ENCODE results near the gene KPNA5. TPM values are rescaled to one million over a fixed set of nuclear protein-coding genes. Genes with fewer than 3 reads are reported as not detected.

The KPNA5 gene
- total and polyA plus RNA-seq, 9 donors: 7.1 to 50.6 (median 34.6) TPM

DNA sequence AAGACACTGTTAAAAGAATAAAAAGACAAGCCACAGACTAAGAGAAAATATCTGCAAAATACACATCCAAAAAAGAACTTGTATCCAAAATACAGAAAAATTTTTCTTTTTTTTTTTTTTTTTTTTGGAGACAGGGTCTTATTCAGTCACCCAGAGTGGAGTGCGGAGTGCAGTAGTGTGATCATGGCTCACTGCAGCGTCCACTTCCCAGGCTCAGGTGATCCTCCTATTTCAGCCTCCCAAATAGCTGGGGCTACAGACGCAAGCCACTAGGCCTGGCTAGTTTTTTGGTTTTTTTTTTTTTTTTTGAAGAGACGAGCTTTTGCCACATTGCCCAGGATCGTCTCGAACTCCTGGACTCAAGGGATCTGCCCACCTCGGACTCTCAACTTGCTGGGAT, 15.5 kb upstream of the KPNA5 start:
- no peaks in the 10 kb centered on the region for H3K4me1 ChIP-seq (ENCODE audit: insufficient read depth)
- intact Hi-C loops (cut with DNase I): no loop called here
- WGBS, 3 donors: 82 to 83% (median 82%) methylated on average over 7 of the region's 7 CpGs
- DNase-seq: no peak
- no peak overlapping the region for H3K4me3 ChIP-seq
- H3K9me3 ChIP-seq: no peaks in the 10 kb centered on the region
- no peaks in the 10 kb centered on the region for H3K27me3 ChIP-seq
- H3K27ac ChIP-seq: no peak overlapping the region
- TF ChIP-seq POLR2A (IDR thresholded peaks at IDR 0.05) (no peak), CTCF (IDR thresholded peaks at IDR 0.05) (no peak), EP300 (IDR thresholded peaks at IDR 0.05) (no peak)
- no peaks in the 10 kb centered on the region for H3K36me3 ChIP-seq

DNA sequence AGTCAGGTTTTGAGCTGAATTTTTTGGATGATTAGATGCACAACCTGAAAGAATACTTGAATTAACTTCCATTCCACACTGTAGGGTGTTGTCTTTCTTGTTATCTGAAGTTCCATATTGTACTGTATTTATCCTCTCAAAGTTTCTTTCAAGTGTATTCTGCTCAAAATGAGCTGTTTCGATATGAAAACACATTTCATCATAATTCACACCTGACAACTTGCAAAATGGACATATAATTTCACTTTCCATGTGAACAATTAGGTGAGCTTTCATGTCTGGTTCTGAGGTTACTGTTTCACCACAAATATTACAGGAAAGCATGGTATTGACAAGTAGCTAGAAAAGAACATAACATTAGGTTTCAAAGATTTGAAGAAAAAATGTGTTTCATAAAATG, 14.1 kb upstream of the KPNA5 start:
- DNase-seq: no peak
- Histone ChIP-seq H3K36me3 (no peaks in the 10 kb centered on the region), H3K27ac (no peak overlapping the region), H3K9me3 (no peaks in the 10 kb centered on the region), H3K27me3 (no peaks in the 10 kb centered on the region), H3K4me1 (ENCODE audit: insufficient read depth) (no peaks in the 10 kb centered on the region), H3K4me3 (no peak overlapping the region)
- TF ChIP-seq POLR2A (IDR thresholded peaks at IDR 0.05): no peak
- TF ChIP-seq EP300 (IDR thresholded peaks at IDR 0.05): no peak
- 73 to 87% (median 78%) methylated on average over 1 of the region's 1 CpG for WGBS, 3 donors
- intact Hi-C loops (cut with DNase I): no loop called here

DNA sequence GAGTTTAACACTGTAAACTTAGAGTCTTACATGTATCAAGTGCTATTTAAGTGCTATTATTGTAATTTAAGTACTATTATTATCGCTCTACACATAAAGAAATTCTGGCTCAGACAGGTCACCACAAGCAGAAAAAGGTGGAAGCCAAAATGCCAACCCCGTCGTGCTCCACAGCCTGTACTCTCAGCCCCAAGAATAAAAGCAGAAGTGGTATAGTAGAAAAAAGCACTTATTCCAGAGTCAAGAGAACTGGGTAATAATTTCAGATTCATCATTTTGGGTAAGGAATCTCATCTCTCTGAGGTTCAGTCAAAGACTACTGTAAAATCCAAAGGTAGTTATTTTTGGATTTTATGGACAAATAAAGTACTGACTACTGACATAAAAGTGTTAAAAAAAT, 13.4 kb upstream of the KPNA5 start:
- TF ChIP-seq CTCF (IDR thresholded peaks at IDR 0.05) (no peak), POLR2A (IDR thresholded peaks at IDR 0.05) (no peak), EP300 (IDR thresholded peaks at IDR 0.05) (no peak)
- Histone ChIP-seq H3K27me3 (no peaks in the 10 kb centered on the region), H3K4me1 (ENCODE audit: insufficient read depth) (no peaks in the 10 kb centered on the region), H3K4me3 (peak overlapping the region; percentile 92), H3K9me3 (no peaks in the 10 kb centered on the region), H3K36me3 (no peaks in the 10 kb centered on the region), H3K27ac (no peak overlapping the region)
- intact Hi-C loops (cut with DNase I): no loop called here
- WGBS, 3 donors: 36 to 40% (median 36%) methylated on average over 3 of the region's 3 CpGs
- no peak for DNase-seq

GRCh38 chr6:116672306-116672705, 8.7 kb upstream of the KPNA5 start:
- TF ChIP-seq EP300 (IDR thresholded peaks at IDR 0.05) (no peak), POLR2A (IDR thresholded peaks at IDR 0.05) (no peak), CTCF (IDR thresholded peaks at IDR 0.05) (no peak)
- no peaks in the 10 kb centered on the region for H3K9me3 ChIP-seq
- intact Hi-C loops (cut with DNase I): no loop called here
- no peaks in the 10 kb centered on the region for H3K36me3 ChIP-seq
- no peak overlapping the region for H3K4me3 ChIP-seq
- WGBS, 3 donors: 88 to 95% (median 90%) methylated on average over 4 of the region's 4 CpGs
- no peak overlapping the region for H3K27ac ChIP-seq
- H3K4me1 ChIP-seq (ENCODE audit: insufficient read depth): no peaks in the 10 kb centered on the region
- no peak for DNase-seq
- no peaks in the 10 kb centered on the region for H3K27me3 ChIP-seq

DNA sequence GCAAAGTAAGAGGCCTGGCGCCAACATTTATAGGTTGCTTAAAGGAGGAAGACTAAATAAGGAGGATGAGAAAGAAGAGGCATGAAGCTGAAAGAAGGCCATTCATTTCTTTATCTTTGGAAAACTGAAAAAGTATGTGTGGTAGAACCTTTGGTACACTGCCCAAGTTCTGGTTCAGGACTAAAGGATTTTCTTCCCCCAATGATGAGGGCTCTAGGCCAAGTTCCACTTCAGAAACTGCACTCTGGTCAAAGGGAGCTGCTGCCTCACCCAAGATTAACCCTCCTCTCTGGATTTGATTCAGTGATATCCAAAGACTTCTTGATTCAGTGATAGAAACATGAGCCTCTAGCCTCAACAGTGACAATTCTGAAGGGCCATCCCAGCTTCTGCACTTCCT, 5.0 kb upstream of the KPNA5 start:
- H3K9me3 ChIP-seq: no peaks in the 10 kb centered on the region
- no peaks in the 10 kb centered on the region for H3K27me3 ChIP-seq
- no peaks in the 10 kb centered on the region for H3K4me1 ChIP-seq (ENCODE audit: insufficient read depth)
- TF ChIP-seq CTCF (IDR thresholded peaks at IDR 0.05) (no peak), EP300 (IDR thresholded peaks at IDR 0.05) (no peak), POLR2A (IDR thresholded peaks at IDR 0.05) (no peak)
- DNase-seq: no peak
- H3K27ac ChIP-seq: no peak overlapping the region
- no peaks in the 10 kb centered on the region for H3K36me3 ChIP-seq
- 92 to 94% (median 92%) methylated on average over 1 of the region's 1 CpG for WGBS, 3 donors
- H3K4me3 ChIP-seq: no peak overlapping the region
- intact Hi-C loops (cut with DNase I): no loop called here
